NCI-H2107 (cell line): Measurements from ENCODE around the gene RAET1G.
"Not testable (repeated sequence)": the region's sequence is repeated elsewhere in the genome, so short reads cannot be mapped to it uniquely, and the experiment has no call there.

ENCODE experiments used
- DNase-seq: peaks from one replicate; lab custom pipeline; 2025; lab: John Stamatoyannopoulos, UW

RAET1G gene

GRCh38 chr6:149897015-149897697 is 25.8 kb downstream of the RAET1G start:
- no peak for DNase-seq

GRCh38 chr6:149896491-149896890 is 26.4 kb downstream of the RAET1G start:
- DNase-seq: no peak

GRCh38 chr6:149895833-149896271 is 27.1 kb downstream of the RAET1G start:
- peak; percentile 41 for DNase-seq

GRCh38 chr6:149895048-149895590 is 27.8 kb downstream of the RAET1G start:
- DNase-seq: no peak

- DNase-seq: not testable (repeated sequence)
These were observed 31.1 kb downstream of the RAET1G start for GRCh38 chr6:149891864-149892263.

GRCh38 chr6:149891259-149891658 is 31.7 kb downstream of the RAET1G start:
- DNase-seq: no peak

- no peak for DNase-seq
These were observed 32.3 kb downstream of the RAET1G start for GRCh38 chr6:149890629-149891045.

GRCh38 chr6:149889326-149889725 is 33.6 kb downstream of the RAET1G start:
- DNase-seq: no peak

- peak; percentile 25 for DNase-seq
These were observed 34.3 kb downstream of the RAET1G start for GRCh38 chr6:149888659-149889058.

- DNase-seq: no peak
These were observed 34.8 kb downstream of the RAET1G start for GRCh38 chr6:149888093-149888492.

GRCh38 chr6:149887343-149887742 is 35.6 kb downstream of the RAET1G start:
- no peak for DNase-seq

- DNase-seq: no peak
These were observed 37.0 kb downstream of the RAET1G start for GRCh38 chr6:149885888-149886287.

GRCh38 chr6:149884617-149885016 is 38.3 kb downstream of the RAET1G start:
- DNase-seq: no peak

- DNase-seq: peak; percentile 35
These were observed 38.7 kb downstream of the RAET1G start for GRCh38 chr6:149884215-149884614.

GRCh38 chr6:149881860-149882259 is 41.1 kb downstream of the RAET1G start:
- no peak for DNase-seq

GRCh38 chr6:149881066-149881766 is 41.7 kb downstream of the RAET1G start:
- no peak for DNase-seq

GRCh38 chr6:149877659-149878058 is 45.3 kb downstream of the RAET1G start:
- no peak for DNase-seq

GRCh38 chr6:149876241-149876933 is 46.5 kb downstream of the RAET1G start:
- no peak for DNase-seq

GRCh38 chr6:149872233-149872632 is 50.7 kb downstream of the RAET1G start:
- no peak for DNase-seq

- no peak for DNase-seq
These were observed 51.7 kb downstream of the RAET1G start for GRCh38 chr6:149871182-149871581.

- DNase-seq: no peak
These were observed 53.5 kb downstream of the RAET1G start for GRCh38 chr6:149869275-149869892.
